ENCODE results near the gene MTRF1L.
A peak's percentile ranks its signal among the peaks of the same experiment; 100 is the strongest.

MTRF1L gene

GRCh38 chr6:152948150-152948768 is 54.2 kb downstream of the MTRF1L start:
- in situ Hi-C loops (cut with HindIII; ENCODE audit: low pct_unique_long_range_greater_than_20kb, low sequenced_read_pairs) = no loop called here
- DNase-seq (ENCODE audit: low read depth in 1 of 2, low spot score in 1 of 2) = peak in 1 of 2 experiments; percentile 62
- TF ChIP-seq JUND (IDR thresholded peaks at IDR 0.05; ENCODE audit: low read depth) = no peak

DNA sequence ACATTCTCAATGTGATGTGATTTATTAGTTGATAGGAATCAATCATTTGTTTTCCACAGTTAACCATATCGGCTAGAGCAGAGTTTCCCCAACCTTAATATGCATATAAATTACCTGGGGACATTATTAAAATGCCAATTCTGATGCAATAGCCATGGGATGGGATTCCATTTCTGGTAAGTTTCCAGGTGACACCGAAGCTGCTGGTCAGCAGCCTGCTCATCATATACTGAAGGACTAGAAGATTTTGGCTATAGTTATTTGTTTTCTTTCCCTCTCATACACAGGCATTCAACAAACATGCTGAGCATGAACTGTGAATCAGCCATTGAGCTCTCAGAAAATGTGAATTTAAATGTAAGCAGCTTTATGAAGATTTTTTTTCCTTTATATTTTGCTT is 55.5 kb downstream of the MTRF1L start:
- no peak for DNase-seq (ENCODE audit: low read depth in 1 of 2, low spot score in 1 of 2)
- in situ Hi-C loops (cut with HindIII; ENCODE audit: low pct_unique_long_range_greater_than_20kb, low sequenced_read_pairs) = no loop called here
- no peak for TF ChIP-seq JUND (IDR thresholded peaks at IDR 0.05; ENCODE audit: low read depth)

- no peak for TF ChIP-seq JUND (IDR thresholded peaks at IDR 0.05; ENCODE audit: low read depth)
- in situ Hi-C loops (cut with HindIII; ENCODE audit: low pct_unique_long_range_greater_than_20kb, low sequenced_read_pairs) = no loop called here
- no peak for DNase-seq (ENCODE audit: low read depth in 1 of 2, low spot score in 1 of 2)
These were observed 56.0 kb downstream of the MTRF1L start for GRCh38 chr6:152946484-152946883.

GRCh38 chr6:152943260-152943897 is 59.1 kb downstream of the MTRF1L start:
- in situ Hi-C loops (cut with HindIII; ENCODE audit: low pct_unique_long_range_greater_than_20kb, low sequenced_read_pairs) = no loop called here
- DNase-seq (ENCODE audit: low read depth in 1 of 2, low spot score in 1 of 2) = peak in 1 of 2 experiments; percentile 79
- no peak for TF ChIP-seq JUND (IDR thresholded peaks at IDR 0.05; ENCODE audit: low read depth)

DNA sequence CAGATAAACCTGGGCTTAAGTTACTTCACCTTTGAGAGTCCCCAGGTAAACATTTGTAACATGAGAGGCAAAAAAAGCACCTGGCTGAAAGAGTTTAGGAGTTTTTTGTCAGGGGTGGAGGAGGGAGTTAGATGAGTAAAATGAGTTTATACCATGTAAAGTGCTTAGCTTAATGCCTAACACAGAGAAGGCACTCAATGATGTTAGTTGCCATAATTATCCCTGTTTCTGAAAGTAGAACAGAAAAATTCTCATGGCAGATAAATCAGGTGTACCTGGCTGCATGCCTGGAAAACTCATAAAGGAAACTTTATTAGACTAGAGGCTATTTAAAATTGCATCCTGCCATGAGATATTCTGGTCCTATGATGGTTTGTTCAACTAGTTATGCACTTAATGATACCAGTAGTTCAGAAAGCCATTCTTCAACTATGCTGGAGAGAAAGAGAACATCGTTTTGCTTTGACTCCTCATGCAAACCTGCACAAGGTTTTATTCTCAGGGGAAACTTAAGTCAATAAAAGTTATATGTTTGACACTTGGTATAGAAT is 60.1 kb downstream of the MTRF1L start:
- no peak for TF ChIP-seq JUND (IDR thresholded peaks at IDR 0.05; ENCODE audit: low read depth)
- in situ Hi-C loops (cut with HindIII; ENCODE audit: low pct_unique_long_range_greater_than_20kb, low sequenced_read_pairs) = no loop called here
- DNase-seq (ENCODE audit: low read depth in 1 of 2, low spot score in 1 of 2) = no peak

DNA sequence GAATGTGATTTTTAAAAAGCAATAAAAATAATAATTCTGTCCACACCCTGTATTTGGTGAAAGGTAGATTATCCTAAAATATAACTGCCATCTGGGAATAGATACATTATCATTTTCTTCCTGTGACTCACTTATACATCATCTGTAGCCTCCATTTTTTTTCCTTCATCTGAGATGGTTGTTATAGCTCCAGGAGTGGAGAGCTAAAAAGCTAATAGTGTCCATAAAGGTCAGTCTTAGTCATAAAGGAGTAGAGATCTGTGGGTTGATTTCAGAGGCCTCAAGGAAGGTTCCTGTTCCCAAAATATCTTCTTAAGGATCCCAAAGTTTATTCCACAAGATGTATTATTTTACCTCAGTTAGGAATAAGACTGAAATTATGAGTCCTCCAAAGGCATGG is 60.8 kb downstream of the MTRF1L start:
- TF ChIP-seq JUND (IDR thresholded peaks at IDR 0.05; ENCODE audit: low read depth) = no peak
- in situ Hi-C loops (cut with HindIII; ENCODE audit: low pct_unique_long_range_greater_than_20kb, low sequenced_read_pairs) = no loop called here
- no peak for DNase-seq (ENCODE audit: low read depth in 1 of 2, low spot score in 1 of 2)

Data from T47D (cell line).